Esophagus squamous epithelium (tissue), 5 donors: Measurements from ENCODE around the gene HBA1. TPM values are rescaled to one million over a fixed set of nuclear protein-coding genes. Genes with fewer than 3 reads are reported as not detected.

Source experiments
- DNase-seq: peaks from one replicate; lab custom pipeline; 2025; lab: John Stamatoyannopoulos, UW
- H3K27ac ChIP-seq, 4 donors: fragments of 200-600 bp; sonication (generic); one replicate each; pipeline ENCODE4 v1.5.1; 2016 to 2019; ENCODE audit warnings: mild to moderate bottlenecking in 1 of 4
- H3K27me3 ChIP-seq, 4 donors: fragments of 200-600 bp; sonication (generic); 1 replicate in 3 of 4; 2 replicates in 1 of 4; pipeline versions ENCODE4 v1.5.1 to v1.6.0; 2017 to 2021; ENCODE audit warnings: antibody characterized with exemption in 1 of 4
- H3K36me3 ChIP-seq, 3 donors: fragments of 200-600 bp; sonication (generic); one replicate each; pipeline ENCODE4 v1.5.1; 2016 to 2019
- H3K4me1 ChIP-seq, 3 donors: fragments of 200-600 bp; sonication (generic); one replicate each; pipeline ENCODE4 v1.5.1; 2017 to 2019
- H3K4me3 ChIP-seq, 4 donors: fragments of 200-600 bp; sonication (generic); 1 replicate in 3 of 4; 2 replicates in 1 of 4; pipeline ENCODE4 v1.5.1; 2016 to 2019; ENCODE audit warnings: mild to moderate bottlenecking in 2 of 4, moderate library complexity in 1 of 4
- H3K9me3 ChIP-seq, 3 donors: fragments of 200-600 bp; sonication (generic); one replicate each; pipeline ENCODE4 v1.5.1; 2016 to 2019
- CTCF ChIP-seq, 6 experiments: fragments of 450-650 bp in 4 of 6; fragments of 200-600 bp in 2 of 6; sonication (generic) in 2 of 6; IDR thresholded peaks; one replicate each; pipeline ENCODE4 v1.5.1; 2016 to 2019; ENCODE audit warnings: antibody characterized with exemption in 6 of 6, mild to moderate bottlenecking in 4 of 6, moderate library complexity in 4 of 6
- POLR2A ChIP-seq, 4 donors: fragments of 450-650 bp; IDR thresholded peaks; one replicate each; pipeline ENCODE4 v1.6.1; 2017; ENCODE audit warnings: antibody characterized with exemption in 4 of 4, mild to moderate bottlenecking in 4 of 4, moderate library complexity in 3 of 4
- WGBS, 2 donors: methylation state at CpG; one replicate each; pipeline ENCODE4 v1.1.5; 2018; 5-methylcytosine and 5-hydroxymethylcytosine counted together
- intact Hi-C: fragments of 100-400 bp; cut with DNase I; formaldehyde crosslinking; loops from one replicate; pipeline ENCODE4 v1.15.0; 2022
- total RNA-seq, 4 donors: library from RNA; depleted of rRNA; stranded (reverse); fragments of >200 nt; gene quantifications; one replicate each; pipeline ENCODE4 v1.1.0, GENCODE V29; 2016
- donor health status: DM: yes; HTN: yes; CAD: no.

HBA1 gene
- total RNA-seq, 4 donors from 2014 or later = 1.0 to 12.9 TPM; not detected in 2

GRCh38 chr16:164827-165538, 11.5 kb upstream of the HBA1 start:
- intact Hi-C loops = no loop called here
- Histone ChIP-seq H3K4me1 (peaks cover 15 to 21% (median 17%) of the 10 kb centered on the region in 3 donors), H3K27me3 (peaks cover 7 to 85% (median 32%) of the 10 kb centered on the region in 4 donors), H3K27ac (no peak overlapping the region), H3K9me3 (no peaks in the 10 kb centered on the region), H3K4me3 (peak overlapping the region in 1 of 4 donors; percentile 34), H3K36me3 (no peaks in the 10 kb centered on the region)
- no peak for TF ChIP-seq CTCF (IDR thresholded peaks at IDR 0.05)
- TF ChIP-seq POLR2A (IDR thresholded peaks at IDR 0.05) = no peak
- DNase-seq = no peak
- 0% methylated on average over 2 of the region's 77 CpGs; no CpG with 5 or more reads in 1 of the 2 donors for WGBS, 2 donors

GRCh38 chr16:165539-166374, 10.7 kb upstream of the HBA1 start, which contains the start of gene HBM:
Gene HBM, plus strand, starts transcription at chr16:165978. Its CDS starts 20 bp downstream, at chr16:165998.
- no peak for DNase-seq
- Histone ChIP-seq H3K4me1 (peaks cover 15 to 21% (median 17%) of the 10 kb centered on the region in 3 donors), H3K36me3 (no peaks in the 10 kb centered on the region), H3K27me3 (peaks cover 7 to 87% (median 36%) of the 10 kb centered on the region in 4 donors), H3K27ac (no peak within 1 kb of the TSS), H3K4me3 (peak within 1 kb of the TSS in 2 of 4 donors; percentile 22 to 34), H3K9me3 (no peaks in the 10 kb centered on the region)
- intact Hi-C loops = no loop called here
- WGBS, 2 donors = no CpG with 5 or more reads among the region's 75 CpGs
- TF ChIP-seq CTCF (IDR thresholded peaks at IDR 0.05) (no peak), POLR2A (IDR thresholded peaks at IDR 0.05) (no peak)

GRCh38 chr16:166375-167121, 9.9 kb upstream of the HBA1 start:
- no peak for DNase-seq
- H3K27me3 ChIP-seq = peaks cover 7 to 87% (median 42%) of the 10 kb centered on the region in 4 donors
- TF ChIP-seq POLR2A (IDR thresholded peaks at IDR 0.05) (no peak), CTCF (IDR thresholded peaks at IDR 0.05) (no peak)
- no peaks in the 10 kb centered on the region for H3K36me3 ChIP-seq
- intact Hi-C loops = no loop called here
- peaks cover 15 to 21% (median 17%) of the 10 kb centered on the region in 3 donors for H3K4me1 ChIP-seq
- no peaks in the 10 kb centered on the region for H3K9me3 ChIP-seq
- H3K27ac ChIP-seq = no peak overlapping the region
- H3K4me3 ChIP-seq = peak overlapping the region in 2 of 4 donors; percentile 22 to 34
- WGBS, 2 donors = 4 to 7% methylated on average over 11 to 22 of the region's 45 CpGs

GRCh38 chr16:167122-167690, 9.3 kb upstream of the HBA1 start:
- H3K4me1 ChIP-seq = peaks cover 15 to 21% (median 17%) of the 10 kb centered on the region in 3 donors
- intact Hi-C loops = no loop called here
- H3K4me3 ChIP-seq = no peak overlapping the region
- TF ChIP-seq POLR2A (IDR thresholded peaks at IDR 0.05) (no peak), CTCF (IDR thresholded peaks at IDR 0.05) (no peak)
- H3K27me3 ChIP-seq = peaks cover 7 to 87% (median 44%) of the 10 kb centered on the region in 4 donors
- H3K9me3 ChIP-seq = no peaks in the 10 kb centered on the region
- no peak for DNase-seq
- H3K27ac ChIP-seq = no peak overlapping the region
- H3K36me3 ChIP-seq = no peaks in the 10 kb centered on the region
- 15 to 16% methylated on average over 7 to 9 of the region's 11 CpGs for WGBS, 2 donors
